BE2C (cell line): ENCODE results near the gene FXN.

Experiments
- DNase-seq: peaks from one replicate; pipeline ENCODE4 v3.0.0-alpha.2; 2020
- H3K27me3 ChIP-seq: fragments of 250-450 bp; sonication (Bioruptor Pico); 2 replicates; pipeline ENCODE4 v1.5.1; 2020; ENCODE audit warnings: mild to moderate bottlenecking
- H3K36me3 ChIP-seq: fragments of 250-450 bp; sonication (Bioruptor Pico); 2 replicates; pipeline ENCODE4 v1.5.1; 2020; ENCODE audit warnings: mild to moderate bottlenecking
- H3K4me1 ChIP-seq: fragments of 250-450 bp; sonication (Bioruptor Pico); 2 replicates; pipeline ENCODE4 v1.5.1; 2020
- H3K4me3 ChIP-seq: 2 replicates; pipeline ENCODE4 v1.5.1; 2011; ENCODE audit warnings: low read depth, low read length
- H3K9me3 ChIP-seq: fragments of 250-450 bp; sonication (Bioruptor Pico); 2 replicates; pipeline ENCODE4 v1.5.1; 2020
- TF ChIP-seq, protein P1 (sequence below): IDR thresholded peaks from 2 replicates; pipeline ENCODE4 v1.5.1; 2012; ENCODE audit warnings: mild to moderate bottlenecking, low read depth, low read length

Gene FXN

GRCh38 chr9:69054989-69055388 is 19.4 kb downstream of the FXN start:
- H3K36me3 ChIP-seq = peaks cover 5% of the 10 kb centered on the region
- TF ChIP-seq, protein P1, sequence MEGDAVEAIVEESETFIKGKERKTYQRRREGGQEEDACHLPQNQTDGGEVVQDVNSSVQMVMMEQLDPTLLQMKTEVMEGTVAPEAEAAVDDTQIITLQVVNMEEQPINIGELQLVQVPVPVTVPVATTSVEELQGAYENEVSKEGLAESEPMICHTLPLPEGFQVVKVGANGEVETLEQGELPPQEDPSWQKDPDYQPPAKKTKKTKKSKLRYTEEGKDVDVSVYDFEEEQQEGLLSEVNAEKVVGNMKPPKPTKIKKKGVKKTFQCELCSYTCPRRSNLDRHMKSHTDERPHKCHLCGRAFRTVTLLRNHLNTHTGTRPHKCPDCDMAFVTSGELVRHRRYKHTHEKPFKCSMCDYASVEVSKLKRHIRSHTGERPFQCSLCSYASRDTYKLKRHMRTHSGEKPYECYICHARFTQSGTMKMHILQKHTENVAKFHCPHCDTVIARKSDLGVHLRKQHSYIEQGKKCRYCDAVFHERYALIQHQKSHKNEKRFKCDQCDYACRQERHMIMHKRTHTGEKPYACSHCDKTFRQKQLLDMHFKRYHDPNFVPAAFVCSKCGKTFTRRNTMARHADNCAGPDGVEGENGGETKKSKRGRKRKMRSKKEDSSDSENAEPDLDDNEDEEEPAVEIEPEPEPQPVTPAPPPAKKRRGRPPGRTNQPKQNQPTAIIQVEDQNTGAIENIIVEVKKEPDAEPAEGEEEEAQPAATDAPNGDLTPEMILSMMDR = no peak
- no peak overlapping the region for H3K4me3 ChIP-seq
- no peaks in the 10 kb centered on the region for H3K4me1 ChIP-seq
- no peaks in the 10 kb centered on the region for H3K27me3 ChIP-seq
- no peaks in the 10 kb centered on the region for H3K9me3 ChIP-seq
- DNase-seq = no peak

- H3K36me3 ChIP-seq = peaks cover 5% of the 10 kb centered on the region
- H3K27me3 ChIP-seq = no peaks in the 10 kb centered on the region
- H3K4me1 ChIP-seq = no peaks in the 10 kb centered on the region
- no peaks in the 10 kb centered on the region for H3K9me3 ChIP-seq
- DNase-seq = no peak
- H3K4me3 ChIP-seq = no peak overlapping the region
- TF ChIP-seq, protein P1 = no peak
Observed at GRCh38 chr9:69056191-69056815, 20.8 kb downstream of the FXN start.

DNA sequence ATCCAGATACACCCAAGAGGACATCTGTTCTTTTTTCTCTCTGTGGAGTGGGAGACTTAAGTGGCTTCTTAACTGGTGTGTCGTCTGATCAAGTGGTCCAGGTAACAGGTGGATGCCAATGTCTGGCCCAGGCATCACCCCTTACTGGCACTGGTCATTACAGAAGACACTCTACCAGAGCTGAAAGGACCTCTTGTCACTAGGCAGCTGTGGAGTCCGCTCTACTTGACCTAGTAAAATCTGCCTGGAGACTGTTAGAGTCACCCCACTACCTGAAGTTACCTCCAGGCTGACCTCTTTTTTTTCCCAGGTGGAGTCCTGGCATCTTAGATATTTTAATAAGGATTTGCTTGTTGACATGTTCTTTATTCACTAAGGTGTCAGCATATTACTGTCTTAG is 22.5 kb downstream of the FXN start:
- no peaks in the 10 kb centered on the region for H3K27me3 ChIP-seq
- no peak for DNase-seq
- H3K4me3 ChIP-seq = no peak overlapping the region
- TF ChIP-seq, protein P1 = no peak
- H3K4me1 ChIP-seq = no peaks in the 10 kb centered on the region
- H3K9me3 ChIP-seq = no peaks in the 10 kb centered on the region
- peaks cover 5% of the 10 kb centered on the region for H3K36me3 ChIP-seq

GRCh38 chr9:69060766-69061165 is 25.2 kb downstream of the FXN start:
- DNase-seq = no peak
- Histone ChIP-seq H3K36me3 (peaks cover 11% of the 10 kb centered on the region), H3K27me3 (no peaks in the 10 kb centered on the region), H3K9me3 (no peaks in the 10 kb centered on the region), H3K4me3 (no peak overlapping the region), H3K4me1 (no peaks in the 10 kb centered on the region)
- TF ChIP-seq, protein P1 = no peak

GRCh38 chr9:69062195-69062594 is 26.6 kb downstream of the FXN start:
- TF ChIP-seq, protein P1 = no peak
- Histone ChIP-seq H3K27me3 (no peaks in the 10 kb centered on the region), H3K4me1 (no peaks in the 10 kb centered on the region)

DNA sequence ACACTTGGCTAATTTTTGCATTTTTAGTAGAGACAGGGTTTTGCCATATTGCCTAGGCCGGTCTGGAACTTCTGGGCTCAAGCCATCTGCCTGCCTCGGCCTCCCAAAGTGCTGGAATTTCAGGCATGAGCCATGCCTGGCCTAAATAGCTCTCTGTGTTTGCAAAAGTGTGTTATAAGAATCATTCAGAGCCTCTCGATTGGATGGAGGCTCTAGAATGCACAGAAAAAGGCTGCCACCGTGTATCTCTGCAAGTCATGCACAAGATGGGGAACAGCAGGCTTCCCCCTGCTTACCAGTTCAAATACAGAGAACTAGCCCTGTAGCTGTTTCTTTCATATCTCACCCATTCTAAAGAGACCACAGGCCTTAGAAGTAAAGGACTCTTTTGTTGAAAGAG is 28.3 kb downstream of the FXN start:
- Histone ChIP-seq H3K4me1 (no peaks in the 10 kb centered on the region), H3K36me3 (peaks cover 16% of the 10 kb centered on the region), H3K9me3 (no peaks in the 10 kb centered on the region), H3K4me3 (no peak overlapping the region), H3K27me3 (no peaks in the 10 kb centered on the region)
- TF ChIP-seq, protein P1 = no peak
- DNase-seq = no peak

More at GRCh38 chr9:69062195-69062594, 26.6 kb downstream of the FXN start:
- Histone ChIP-seq H3K36me3 (peaks cover 10% of the 10 kb centered on the region), H3K9me3 (no peaks in the 10 kb centered on the region), H3K4me3 (no peak overlapping the region)
- no peak for DNase-seq
